Activated CD8-positive, alpha-beta memory T cell treated with anti-CD3 and anti-CD28 coated beads for 4 hours (primary cell): ENCODE results near the gene GALNT3.

Experiments
- DNase-seq, 2 donors: peaks; one replicate each; pipeline ENCODE4 v3.0.0-alpha.2; 2020; ENCODE audit warnings: low read depth in 2 of 2

GALNT3 gene

GRCh38 chr2:165796129-165796528 is 2.1 kb upstream of the GALNT3 start:
- DNase-seq: no peak

- DNase-seq: no peak
Measured at GRCh38 chr2:165795011-165795410, 964 bp upstream of the GALNT3 start.

DNA sequence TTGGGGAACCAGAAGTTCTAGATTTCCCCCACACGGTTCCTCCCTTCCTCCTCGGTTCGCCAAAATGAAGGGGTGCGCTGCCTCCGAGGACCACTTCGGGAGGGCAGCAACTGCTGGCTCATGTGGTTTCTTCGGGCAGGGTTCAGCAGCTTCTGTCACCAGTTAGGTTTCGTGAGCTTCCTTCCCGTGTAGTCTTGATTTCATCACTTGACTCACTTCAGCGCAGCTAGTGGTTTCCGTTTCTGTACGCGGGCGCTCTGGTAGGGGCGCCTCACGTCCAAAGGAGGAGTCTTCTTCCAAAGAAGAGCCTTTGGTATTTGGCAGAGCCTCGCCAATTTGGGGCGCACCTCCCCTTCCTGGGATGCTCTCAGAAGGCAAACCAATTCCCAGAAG is 485 bp upstream of the GALNT3 start:
- peak; percentile 17 to 25 for DNase-seq

DNA sequence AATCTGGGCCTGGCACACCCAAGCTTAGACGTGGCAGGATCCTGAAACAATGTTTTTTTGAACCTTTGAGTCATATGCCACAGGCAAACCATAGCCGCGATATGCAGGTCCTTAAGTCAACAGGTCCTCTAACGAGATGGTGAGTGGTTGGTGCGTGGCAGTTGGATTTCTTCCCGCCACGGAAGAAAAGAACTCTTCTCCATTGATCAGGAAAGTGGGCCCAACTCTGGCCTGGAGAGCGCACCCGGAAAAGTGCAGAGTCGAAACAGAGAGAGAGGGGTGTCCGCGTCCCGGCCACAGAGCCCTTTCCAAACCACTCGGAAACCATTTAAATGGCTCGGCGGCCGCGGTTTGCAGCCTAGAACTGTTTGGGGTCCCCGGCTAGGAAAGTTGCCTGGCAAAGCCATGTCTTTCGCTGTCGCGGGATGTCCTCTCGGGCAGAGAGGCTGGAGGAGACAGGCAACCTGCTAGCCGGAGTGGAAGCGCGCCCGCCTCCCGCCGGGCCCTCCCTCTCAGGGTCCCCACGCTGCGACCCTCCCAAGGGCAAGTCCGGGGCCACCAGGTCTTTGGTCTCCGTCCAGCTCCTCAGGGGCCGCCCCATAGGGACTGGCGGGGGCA is 777 bp downstream of the GALNT3 start:
- no peak for DNase-seq

DNA sequence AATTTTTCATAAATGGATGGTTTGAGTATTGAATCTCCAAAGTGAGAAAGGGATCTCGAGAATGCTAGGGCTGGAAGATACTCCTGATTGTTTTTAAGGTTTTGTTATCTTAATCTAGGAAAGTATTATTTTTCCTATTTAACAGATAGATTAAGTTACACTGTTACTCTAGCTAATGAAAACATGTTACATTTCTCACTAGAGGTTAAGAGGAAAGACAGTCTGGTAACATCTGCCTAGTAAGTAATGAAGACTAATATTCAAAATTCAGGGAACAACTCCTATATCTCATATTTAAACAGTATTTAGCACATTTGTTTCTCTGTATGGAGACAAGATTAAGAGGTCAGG is 2.0 kb downstream of the GALNT3 start:
- DNase-seq: no peak

GRCh38 chr2:165791421-165792103 is 2.5 kb downstream of the GALNT3 start:
- DNase-seq: no peak

DNA sequence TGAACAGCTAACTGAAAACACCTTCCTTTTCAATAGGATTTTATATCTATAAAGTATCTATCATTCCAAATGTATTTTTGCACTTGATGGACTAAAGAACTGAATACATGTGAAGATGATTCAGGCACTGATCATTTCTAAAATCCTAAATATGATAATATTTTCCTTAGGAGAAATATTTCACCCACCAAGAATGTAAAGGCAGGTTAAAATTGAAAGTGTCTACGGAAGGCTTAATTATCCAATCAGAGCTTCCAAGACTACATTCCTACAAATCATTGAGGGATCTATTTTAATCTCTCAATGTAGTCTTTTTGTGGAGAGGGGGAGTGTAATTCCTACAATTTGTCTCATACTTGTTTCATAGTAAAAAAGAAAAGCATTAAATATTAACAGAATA is 3.6 kb downstream of the GALNT3 start:
- DNase-seq: no peak

DNA sequence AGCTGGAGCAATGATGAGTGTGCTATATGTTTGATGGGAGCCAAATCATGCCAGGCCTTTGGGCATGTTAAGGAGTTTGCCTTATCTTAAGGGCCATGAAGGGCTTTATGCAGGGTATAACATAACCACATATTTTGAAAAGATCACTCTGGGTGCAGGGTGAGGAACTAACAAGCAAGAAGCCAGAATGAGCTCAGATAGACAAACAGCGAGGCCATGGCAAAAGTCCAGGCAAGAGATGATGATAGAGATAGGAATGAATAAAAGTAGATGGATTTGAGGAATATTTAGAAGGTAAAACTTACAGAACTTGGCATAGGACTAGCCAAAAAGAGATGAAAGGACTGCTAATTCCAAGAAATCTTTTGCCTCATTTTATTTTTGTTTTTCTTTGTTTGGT is 6.7 kb downstream of the GALNT3 start:
- no peak for DNase-seq

GRCh38 chr2:165779706-165780105 is 14.3 kb downstream of the GALNT3 start:
- no peak for DNase-seq

DNA sequence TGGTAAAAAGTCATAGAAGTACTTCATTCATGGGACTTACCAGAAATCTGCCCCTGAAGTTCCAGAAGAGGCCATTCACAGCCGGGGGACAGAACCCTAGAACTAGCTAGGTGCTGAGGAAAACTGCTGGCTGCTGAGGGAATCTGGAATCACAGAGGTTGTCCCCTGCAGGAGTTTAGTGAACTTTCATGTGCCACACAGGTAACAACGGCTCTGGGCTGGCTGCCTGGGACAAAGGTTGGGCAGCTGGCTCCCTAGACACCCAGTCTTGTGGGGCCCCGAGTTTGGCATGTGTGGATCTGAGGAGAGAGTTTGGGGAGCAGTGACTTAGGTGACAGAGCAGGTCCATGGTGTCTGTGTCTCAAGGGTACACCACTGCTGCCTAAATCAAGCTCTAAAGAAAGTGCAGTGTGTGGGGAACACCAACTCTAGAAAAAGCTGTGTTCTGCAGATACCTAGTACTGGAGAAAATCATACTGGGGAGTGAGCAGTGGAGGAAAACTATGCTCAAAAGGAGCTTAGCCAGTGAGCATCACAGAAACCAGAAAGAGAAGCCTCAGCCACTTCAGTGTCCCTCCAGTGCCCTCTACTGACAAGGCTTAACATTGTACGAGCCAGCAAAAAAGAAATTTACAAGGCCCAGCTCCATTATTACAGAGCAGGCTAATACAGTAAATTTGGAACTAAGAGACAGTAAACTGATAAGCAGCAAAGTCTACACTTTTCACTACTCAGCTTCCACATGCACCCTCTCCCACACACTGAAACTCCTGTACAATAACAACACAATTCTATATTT is 15.2 kb downstream of the GALNT3 start:
- no peak for DNase-seq

DNA sequence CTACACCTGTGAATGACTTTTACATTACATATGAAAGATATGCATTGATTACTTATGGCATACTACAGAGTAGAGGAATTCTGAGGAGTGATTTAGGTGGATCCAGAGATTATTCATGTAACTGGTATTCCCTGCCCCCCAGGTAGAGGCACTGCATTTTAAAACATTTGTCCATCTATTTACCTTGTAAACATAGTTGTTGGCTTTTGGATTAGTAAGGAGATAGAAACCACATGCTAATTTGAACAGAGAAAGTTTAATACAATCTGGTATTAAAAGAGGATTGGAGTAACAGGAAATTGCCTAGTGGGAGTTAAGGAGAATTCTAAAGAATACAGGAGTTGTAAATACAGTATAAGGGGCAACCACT is 15.9 kb downstream of the GALNT3 start:
- no peak for DNase-seq

DNA sequence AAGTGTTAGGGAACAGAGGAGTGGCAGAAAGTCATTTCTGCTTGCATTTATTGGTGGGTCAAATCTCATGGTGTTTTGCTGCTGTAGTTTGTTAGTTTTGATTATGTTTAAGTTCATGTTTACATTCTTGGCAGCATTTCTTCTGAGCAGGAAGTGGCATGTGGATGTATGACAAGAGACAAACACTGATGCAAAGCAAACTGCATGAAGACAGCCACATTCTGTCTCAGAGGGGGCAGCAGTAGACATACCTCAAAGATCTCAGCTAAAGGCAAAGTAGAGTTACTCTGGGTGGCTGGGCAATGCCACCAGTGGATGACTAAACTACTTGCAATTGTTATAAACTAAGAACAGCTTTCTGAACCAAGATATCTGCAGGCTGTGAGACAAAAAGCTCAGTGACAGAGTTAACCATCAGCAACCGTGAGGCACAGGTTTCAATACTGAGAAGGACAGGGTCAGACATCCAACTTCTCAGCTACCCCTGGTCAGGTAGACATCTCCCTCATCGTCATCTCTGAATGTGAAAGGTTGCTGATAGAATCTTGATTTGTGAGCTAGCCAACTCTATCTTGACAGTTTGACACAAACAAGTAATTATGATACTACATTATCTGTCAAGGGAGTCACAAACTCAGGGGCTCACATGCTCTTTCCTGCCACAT is 16.4 kb downstream of the GALNT3 start:
- DNase-seq: no peak

DNA sequence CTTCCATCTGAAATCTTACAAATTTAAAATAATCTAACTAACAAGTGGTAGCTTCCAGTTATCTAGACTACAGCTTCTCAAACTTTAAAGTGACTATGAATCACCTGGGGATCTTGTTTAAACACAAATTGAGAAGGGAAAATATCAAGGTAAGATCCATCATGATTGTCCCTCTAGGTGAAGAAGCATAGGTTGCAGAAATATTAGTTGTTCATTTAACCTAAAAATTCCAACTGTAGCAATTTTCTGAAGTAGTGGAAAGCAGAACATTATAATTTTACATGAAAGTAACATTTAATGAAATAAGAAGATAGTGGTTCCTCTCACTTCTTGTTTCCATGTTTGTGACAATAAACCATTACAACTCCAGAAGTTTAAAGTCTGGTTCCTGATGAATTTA is 17.3 kb downstream of the GALNT3 start:
- no peak for DNase-seq

- DNase-seq: no peak
Measured at GRCh38 chr2:165776013-165776412, 18.0 kb downstream of the GALNT3 start.

- no peak for DNase-seq
Measured at GRCh38 chr2:165773684-165774083, 20.4 kb downstream of the GALNT3 start.

- no peak for DNase-seq
Measured at GRCh38 chr2:165772183-165772582, 21.9 kb downstream of the GALNT3 start.

DNA sequence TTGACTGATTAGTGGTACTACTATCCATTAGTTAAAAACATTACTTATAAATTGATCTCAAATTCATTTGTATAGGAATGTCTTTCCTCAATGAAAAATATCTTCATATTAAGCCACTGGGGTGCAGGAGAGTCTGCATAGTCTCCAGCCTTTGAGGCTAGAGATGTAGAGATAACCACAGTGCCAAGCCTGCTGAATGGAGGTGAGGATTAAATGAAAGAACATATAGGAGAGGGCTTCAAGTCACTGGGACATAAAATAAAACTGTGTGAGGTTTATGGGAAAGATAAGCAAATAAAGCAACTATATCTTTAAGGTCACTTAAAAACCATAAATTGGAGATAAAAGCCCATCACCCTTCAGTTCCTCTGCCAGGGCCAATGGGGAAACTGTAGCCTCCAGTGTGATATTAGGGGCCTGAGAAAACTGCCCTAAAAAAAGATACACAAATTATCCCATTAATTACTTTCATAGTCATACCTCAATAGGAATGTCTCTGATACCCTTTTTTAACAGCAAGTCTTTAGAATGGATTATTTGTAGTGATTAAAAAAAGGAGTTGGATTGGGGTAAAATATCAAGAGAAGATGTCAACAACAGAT is 27.6 kb downstream of the GALNT3 start:
- DNase-seq: no peak

GRCh38 chr2:165762723-165763122 is 31.3 kb downstream of the GALNT3 start:
- DNase-seq: no peak

DNA sequence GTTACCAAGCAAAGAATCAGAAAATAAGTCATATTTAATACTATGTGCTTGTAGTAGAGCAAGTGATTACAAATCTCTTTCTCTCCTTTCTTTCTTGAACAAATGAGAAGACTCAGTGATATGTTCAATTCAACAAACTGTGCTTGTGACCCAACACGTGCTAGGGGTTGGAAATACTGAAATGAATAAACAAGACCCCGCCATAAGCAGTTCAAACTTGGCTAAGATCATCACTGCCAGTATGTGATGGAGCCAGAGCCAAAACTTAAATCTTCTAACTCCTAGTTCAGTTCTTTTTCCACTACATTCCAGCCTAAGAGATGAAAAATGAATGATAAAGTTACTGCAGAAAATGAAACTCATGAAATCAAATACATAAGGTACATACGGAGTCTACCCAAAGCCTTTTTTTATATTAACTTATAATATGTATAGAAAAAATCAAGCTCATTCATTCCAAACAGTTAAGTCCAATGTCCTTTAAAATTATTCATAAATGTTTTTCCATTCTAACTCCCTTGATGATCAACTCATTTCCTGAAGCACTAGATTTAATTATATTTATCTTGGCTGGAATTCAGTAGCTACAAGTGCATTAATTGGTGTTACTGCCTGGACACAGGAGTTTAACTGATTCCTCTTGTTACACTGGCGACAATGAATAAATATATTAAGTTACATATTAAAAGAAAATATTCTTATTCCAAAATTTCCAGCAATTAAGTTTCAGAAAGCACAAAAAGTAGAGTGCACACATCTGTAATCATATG is 36.0 kb downstream of the GALNT3 start:
- DNase-seq: no peak

DNA sequence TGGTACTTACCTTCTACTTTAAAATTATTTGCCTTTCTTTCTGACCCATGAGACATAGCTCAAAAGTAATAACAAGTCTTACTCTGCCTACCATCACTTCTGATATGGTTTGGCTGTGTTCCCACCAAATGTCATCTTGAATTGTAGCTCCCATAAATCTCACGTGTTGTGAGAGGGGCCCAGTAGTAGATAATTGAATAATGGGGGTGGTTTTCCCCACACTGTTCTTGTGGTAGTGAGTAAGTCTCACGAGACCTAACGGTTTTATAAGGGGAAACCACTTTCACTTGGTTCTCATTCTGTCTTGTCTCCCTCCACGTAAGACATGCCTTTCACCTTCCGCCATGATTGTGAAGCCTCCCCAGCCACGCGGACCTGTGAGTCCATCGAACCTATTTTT is 47.5 kb downstream of the GALNT3 start:
- no peak for DNase-seq

DNA sequence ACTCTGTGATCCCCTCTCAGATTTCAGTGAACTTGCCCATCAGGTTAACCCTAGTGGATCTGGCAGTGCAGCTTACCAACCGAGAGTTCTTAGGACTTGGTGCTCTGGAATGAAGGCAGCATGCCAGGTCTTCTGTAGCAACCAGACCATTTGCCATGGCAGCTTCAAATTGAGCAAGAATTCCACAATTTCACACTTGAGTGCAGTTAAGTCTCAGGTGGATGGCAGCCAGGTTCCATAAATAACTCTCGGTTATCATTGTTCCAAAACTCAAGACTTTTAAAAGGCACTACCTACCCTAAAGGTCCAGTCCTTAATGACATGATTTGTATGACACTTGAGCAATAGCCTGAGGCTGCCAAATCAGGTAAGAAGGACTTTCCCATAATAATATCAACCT is 48.1 kb downstream of the GALNT3 start:
- DNase-seq: no peak

DNA sequence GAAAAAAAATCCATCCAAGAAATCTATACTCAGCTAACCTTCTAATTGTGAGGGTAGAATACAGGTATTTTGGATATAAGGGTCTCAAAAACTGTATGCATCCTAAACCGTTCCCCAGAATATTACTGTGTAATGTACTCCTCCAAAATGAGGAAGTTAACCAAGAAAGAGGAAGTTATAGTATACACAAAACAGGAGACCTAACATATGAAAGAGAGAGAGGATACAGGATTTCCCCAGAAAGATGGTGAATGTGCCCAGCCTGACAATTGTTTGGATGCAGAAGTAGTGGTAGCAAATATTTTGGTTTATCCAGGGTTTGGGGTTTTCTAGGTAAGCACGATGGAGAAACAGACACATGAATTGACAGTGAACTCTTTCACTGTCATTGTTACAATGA is 50.6 kb downstream of the GALNT3 start:
- no peak for DNase-seq
